ENCODE data around the gene C1QL2.

- TF ChIP-seq CTCF (IDR thresholded peaks at IDR 0.05; ENCODE audit: poor library complexity, severe bottlenecking), result peak; percentile 43
- no peak for TF ChIP-seq TAF1 (IDR thresholded peaks at IDR 0.05; ENCODE audit: low read depth)
These were observed 15.9 kb upstream of the C1QL2 start for GRCh38 chr2:119174216-119174992.
